HCT116 (cell line): ENCODE measurements around the gene KCNJ1. TPM values are rescaled to one million over a fixed set of nuclear protein-coding genes. Genes with fewer than 3 reads are reported as not detected.

Experiments
- ATAC-seq: fragments of 200-7000 bp; cut with Tn5 transposase; 2 replicates; pipeline ENCODE4 v1.9.1; 2020; ENCODE audit warnings: mild to moderate bottlenecking, moderate library complexity
- BruUV-seq: library from RNA; stranded (reverse); fragments of 400-500 nt; replicated peaks from 2 replicates; lab custom pipeline; 2021; lab: Mats Ljungman, UMichigan
- CTCF ChIA-PET: fragments of 300-600 bp; sonication (Branson Sonifier 250); formaldehyde crosslinking; loops from one replicate; lab custom pipeline; 2021; ENCODE audit warnings: antibody characterized with exemption; lab: Charles Lee
- POLR2A ChIA-PET: fragments of 300-600, 350-600 bp; sonication (Branson Sonifier 250); formaldehyde crosslinking; loops from one replicate; lab custom pipeline; 2021; ENCODE audit warnings: antibody characterized with exemption; lab: Charles Lee
- RAD21 ChIA-PET, 2 experiments: fragments of 300-600 bp; sonication (Branson Sonifier 250); formaldehyde crosslinking; loops; one replicate each; lab custom pipeline; 2023; ENCODE audit warnings: low total read pairs in 2 of 2; ENCODE audit not compliant: uncharacterized antibody in 2 of 2, unreplicated experiment in 2 of 2, low non-redundant PET in 1 of 2; lab: Charles Lee
- DNase-seq: peaks from one replicate; pipeline ENCODE4 v3.0.0-alpha.2; 2010; ENCODE audit warnings: low read depth, low spot score
- H2AFZ ChIP-seq: fragments of 200-600 bp; shearing (Covaris generic), sonication (generic); 2 replicates; pipeline ENCODE4 v1.6.1; 2017; ENCODE audit warnings: low read depth, mixed run types, mixed read lengths, antibody characterized with exemption, low read length; ENCODE audit not compliant: poor library complexity, severe bottlenecking
- H3K27ac ChIP-seq: 2 replicates; pipeline ENCODE4 v1.5.1; 2012; ENCODE audit warnings: low read depth, low read length
- H3K27me3 ChIP-seq: fragments of 200-600 bp; sonication (generic); 2 replicates; pipeline ENCODE4 v1.6.1; 2016; ENCODE audit warnings: mixed run types, low read length, mixed read lengths; ENCODE audit not compliant: insufficient read depth
- H3K36me3 ChIP-seq, 2 experiments: fragments of 200-500 bp in 1 of 2; fragments of 200-600 bp in 1 of 2; sonication (Bioruptor generic) in 1 of 2; sonication (generic) in 1 of 2; 2 replicates each; pipeline versions ENCODE4 v1.5.1 to v1.6.1; 2014 to 2016; ENCODE audit warnings: low read length in 2 of 2, inconsistent platforms in 1 of 2, mixed read lengths in 1 of 2, mixed run types in 1 of 2; ENCODE audit not compliant: insufficient read depth in 2 of 2, control insufficient read depth in 1 of 2
- H3K4me1 ChIP-seq, 2 experiments: fragments of 200-600 bp in 1 of 2; sonication (generic) in 1 of 2; 2 replicates each; pipeline versions ENCODE4 v1.5.1 to v1.6.1; 2012 to 2017; ENCODE audit warnings: low read length in 2 of 2, inconsistent platforms in 1 of 2, mild to moderate bottlenecking in 1 of 2, mixed read lengths in 1 of 2, mixed run types in 1 of 2, moderate library complexity in 1 of 2; ENCODE audit not compliant: insufficient read depth in 2 of 2, control insufficient read depth in 1 of 2
- H3K4me2 ChIP-seq: fragments of 200-600 bp; sonication (generic); 2 replicates; pipeline ENCODE4 v1.6.1; 2017; ENCODE audit warnings: mixed run types, low read length, mixed read lengths
- H3K4me3 ChIP-seq, 2 experiments: fragments of 200-600 bp in 1 of 2; sonication (generic) in 1 of 2; replicated peaks in 1 of 2; 2 replicates each; pipeline ENCODE4 v1.5.1; 2011 to 2016; ENCODE audit warnings: low read length in 2 of 2, control low read depth in 1 of 2, low read depth in 1 of 2, mild to moderate bottlenecking in 1 of 2, mixed read lengths in 1 of 2, mixed run types in 1 of 2
- H3K79me2 ChIP-seq: fragments of 200-600 bp; sonication (generic); 2 replicates; pipeline ENCODE4 v1.6.1; 2017; ENCODE audit warnings: mild to moderate bottlenecking, mixed run types, low read length, moderate library complexity, mixed read lengths; ENCODE audit not compliant: insufficient read depth
- H3K9ac ChIP-seq: fragments of 200-600 bp; sonication (generic); 2 replicates; pipeline ENCODE4 v1.6.1; 2016; ENCODE audit warnings: low read length, mixed read lengths
- H3K9me2 ChIP-seq: fragments of 200-600 bp; sonication (generic), shearing (Covaris generic); 2 replicates; pipeline ENCODE4 v1.6.1; 2017; ENCODE audit warnings: mixed run types, mild to moderate bottlenecking, moderate library complexity; ENCODE audit not compliant: insufficient read depth
- H3K9me3 ChIP-seq, 2 experiments: fragments of 200-500 bp in 1 of 2; fragments of 200-600 bp in 1 of 2; sonication (Bioruptor generic) in 1 of 2; sonication (generic) in 1 of 2; 2 replicates each; pipeline ENCODE4 v1.6.1; 2014 to 2017; ENCODE audit warnings: low read length in 2 of 2, mixed read lengths in 2 of 2, inconsistent platforms in 1 of 2, low read depth in 1 of 2, mild to moderate bottlenecking in 1 of 2, mixed run types in 1 of 2, moderate library complexity in 1 of 2; ENCODE audit not compliant: control insufficient read depth in 1 of 2, insufficient read depth in 1 of 2
- H4K20me1 ChIP-seq: fragments of 200-600 bp; sonication (generic), shearing (Covaris generic); 2 replicates; pipeline ENCODE4 v1.6.1; 2017; ENCODE audit warnings: mixed run types, mild to moderate bottlenecking, moderate library complexity; ENCODE audit not compliant: insufficient read depth
- CBX3 ChIP-seq: IDR thresholded peaks from 2 replicates; pipeline ENCODE4 v1.6.1; 2012; ENCODE audit warnings: low read depth
- EGR1 ChIP-seq: IDR thresholded peaks from 2 replicates; pipeline ENCODE4 v1.6.1; 2012; ENCODE audit warnings: low read depth
- EZH2phosphoT487 ChIP-seq: fragments of 200-600 bp; IDR thresholded peaks from 2 replicates; pipeline ENCODE4 v1.6.1; 2018; ENCODE audit warnings: antibody characterized with exemption, borderline replicate concordance
- FOSL1 ChIP-seq: IDR thresholded peaks from 2 replicates; pipeline ENCODE4 v1.6.1; 2012; ENCODE audit warnings: low read depth
- JUND ChIP-seq: IDR thresholded peaks from 2 replicates; pipeline ENCODE4 v1.6.1; 2012
- POLR2A ChIP-seq: IDR thresholded peaks from 2 replicates; pipeline ENCODE4 v1.7.0; 2011; ENCODE audit warnings: borderline replicate concordance; ENCODE audit not compliant: insufficient read depth, insufficient read length; ENCODE audit errors: extremely low read depth
- POLR2AphosphoS5 ChIP-seq: IDR thresholded peaks from 2 replicates; pipeline ENCODE4 v1.6.1; 2011; ENCODE audit warnings: mild to moderate bottlenecking, low read depth, low read length, moderate library complexity
- RAD21 ChIP-seq: IDR thresholded peaks from 2 replicates; pipeline ENCODE4 v1.6.1; 2012; ENCODE audit warnings: low read depth, mild to moderate bottlenecking
- SIN3A ChIP-seq: IDR thresholded peaks from 2 replicates; pipeline ENCODE4 v1.6.1; 2012; ENCODE audit warnings: low read depth
- SP1 ChIP-seq: IDR thresholded peaks from 2 replicates; pipeline ENCODE4 v1.6.1; 2012; ENCODE audit warnings: low read depth
- SRF ChIP-seq: IDR thresholded peaks from 2 replicates; pipeline ENCODE4 v1.6.1; 2012; ENCODE audit warnings: low read depth
- TCF7L2 ChIP-seq: IDR thresholded peaks from 2 replicates; pipeline ENCODE4 v1.7.0; 2011; ENCODE audit warnings: borderline replicate concordance, inconsistent platforms; ENCODE audit not compliant: insufficient read depth, insufficient read length; ENCODE audit errors: extremely low read depth
- ZNF274 ChIP-seq: fragments of 200-500 bp; sonication (Bioruptor generic); IDR thresholded peaks from 2 replicates; pipeline ENCODE4 v1.6.1; 2014; ENCODE audit warnings: mild to moderate bottlenecking, low read depth, low read length, inconsistent platforms
- intact Hi-C: fragments of 100-400 bp; cut with micrococcal nuclease; formaldehyde crosslinking; loops from 2 replicates; pipeline ENCODE4 v1.10.0; 2022
- total RNA-seq: library from RNA; stranded (reverse); gene quantifications from one replicate; pipeline ENCODE4 v1.2.1, GENCODE V29; 2021; ENCODE audit not compliant: unreplicated experiment
- TF ChIP-seq, protein P1 (sequence below): IDR thresholded peaks from 2 replicates; pipeline ENCODE4 v1.6.1; 2011; ENCODE audit warnings: mild to moderate bottlenecking, low read length, moderate library complexity; ENCODE audit not compliant: insufficient replicate concordance; ENCODE audit errors: extremely low read depth
- TF ChIP-seq, protein P2 (sequence below), 3 experiments: fragments of 200-600 bp in 1 of 3; sonication (generic) in 1 of 3; IDR thresholded peaks in 2 of 3; conservative IDR thresholded peaks in 1 of 3; 2 replicates each; pipeline ENCODE4 v1.5.1; 2012 to 2017; ENCODE audit warnings: low read depth in 2 of 3, low read length in 2 of 3, antibody characterized with exemption in 1 of 3, borderline replicate concordance in 1 of 3, control low read depth in 1 of 3, mild to moderate bottlenecking in 1 of 3, mixed read lengths in 1 of 3, mixed run types in 1 of 3, moderate library complexity in 1 of 3; ENCODE audit not compliant: insufficient read depth in 1 of 3

The KCNJ1 gene
- total RNA-seq, 1 experiment from 2014 or later = 0.15 TPM

DNA sequence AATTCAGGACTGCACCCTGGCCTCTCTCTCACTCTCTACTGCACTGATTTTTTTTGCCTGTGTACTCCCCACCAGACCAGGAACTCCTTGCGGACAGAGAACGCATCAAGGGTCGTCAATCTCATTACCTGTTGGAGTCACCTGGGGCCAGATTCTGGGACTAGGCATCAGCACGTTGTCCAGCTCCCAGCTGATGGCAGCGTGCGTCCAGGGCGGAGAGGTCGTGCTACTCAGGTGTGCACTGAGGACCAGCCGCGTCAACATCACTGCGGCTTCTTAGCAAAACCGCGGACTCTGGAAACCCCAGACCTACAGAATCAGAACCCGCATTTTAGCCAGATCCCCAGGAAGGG is 37.2 kb upstream of the KCNJ1 start:
- H3K9ac ChIP-seq = no peak overlapping the region

More for the DNA sequence above, 37.2 kb upstream of the KCNJ1 start:
- Histone ChIP-seq H3K27me3 (no peaks in the 10 kb centered on the region), H3K79me2 (no peaks in the 10 kb centered on the region), H3K9me2 (no peaks in the 10 kb centered on the region), H3K36me3 (no peaks in the 10 kb centered on the region), H3K27ac (no peak overlapping the region), H4K20me1 (no peaks in the 10 kb centered on the region), H3K4me1 (peaks cover 23 to 41% of the 10 kb centered on the region in 2 experiments), H3K4me3 (no peak overlapping the region), H2AFZ (no peak overlapping the region), H3K4me2 (peak overlapping the region; percentile 93; the same call in 1 of the 2 replicates), H3K9me3 (no peaks in the 10 kb centered on the region)
- ATAC-seq (no peak), DNase-seq (no peak)
- TF ChIP-seq TCF7L2 (no peak), SP1 (no peak), ZNF274 (no peak), EGR1 (no peak), SIN3A (no peak), FOSL1 (no peak), JUND (no peak), POLR2AphosphoS5 (no peak), CBX3 (no peak), EZH2phosphoT487 (no peak), POLR2A (no peak), RAD21 (no peak), SRF (no peak)
- TF ChIP-seq, protein P1, sequence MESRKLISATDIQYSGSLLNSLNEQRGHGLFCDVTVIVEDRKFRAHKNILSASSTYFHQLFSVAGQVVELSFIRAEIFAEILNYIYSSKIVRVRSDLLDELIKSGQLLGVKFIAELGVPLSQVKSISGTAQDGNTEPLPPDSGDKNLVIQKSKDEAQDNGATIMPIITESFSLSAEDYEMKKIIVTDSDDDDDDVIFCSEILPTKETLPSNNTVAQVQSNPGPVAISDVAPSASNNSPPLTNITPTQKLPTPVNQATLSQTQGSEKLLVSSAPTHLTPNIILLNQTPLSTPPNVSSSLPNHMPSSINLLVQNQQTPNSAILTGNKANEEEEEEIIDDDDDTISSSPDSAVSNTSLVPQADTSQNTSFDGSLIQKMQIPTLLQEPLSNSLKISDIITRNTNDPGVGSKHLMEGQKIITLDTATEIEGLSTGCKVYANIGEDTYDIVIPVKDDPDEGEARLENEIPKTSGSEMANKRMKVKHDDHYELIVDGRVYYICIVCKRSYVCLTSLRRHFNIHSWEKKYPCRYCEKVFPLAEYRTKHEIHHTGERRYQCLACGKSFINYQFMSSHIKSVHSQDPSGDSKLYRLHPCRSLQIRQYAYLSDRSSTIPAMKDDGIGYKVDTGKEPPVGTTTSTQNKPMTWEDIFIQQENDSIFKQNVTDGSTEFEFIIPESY = no peak
- TF ChIP-seq, protein P2, sequence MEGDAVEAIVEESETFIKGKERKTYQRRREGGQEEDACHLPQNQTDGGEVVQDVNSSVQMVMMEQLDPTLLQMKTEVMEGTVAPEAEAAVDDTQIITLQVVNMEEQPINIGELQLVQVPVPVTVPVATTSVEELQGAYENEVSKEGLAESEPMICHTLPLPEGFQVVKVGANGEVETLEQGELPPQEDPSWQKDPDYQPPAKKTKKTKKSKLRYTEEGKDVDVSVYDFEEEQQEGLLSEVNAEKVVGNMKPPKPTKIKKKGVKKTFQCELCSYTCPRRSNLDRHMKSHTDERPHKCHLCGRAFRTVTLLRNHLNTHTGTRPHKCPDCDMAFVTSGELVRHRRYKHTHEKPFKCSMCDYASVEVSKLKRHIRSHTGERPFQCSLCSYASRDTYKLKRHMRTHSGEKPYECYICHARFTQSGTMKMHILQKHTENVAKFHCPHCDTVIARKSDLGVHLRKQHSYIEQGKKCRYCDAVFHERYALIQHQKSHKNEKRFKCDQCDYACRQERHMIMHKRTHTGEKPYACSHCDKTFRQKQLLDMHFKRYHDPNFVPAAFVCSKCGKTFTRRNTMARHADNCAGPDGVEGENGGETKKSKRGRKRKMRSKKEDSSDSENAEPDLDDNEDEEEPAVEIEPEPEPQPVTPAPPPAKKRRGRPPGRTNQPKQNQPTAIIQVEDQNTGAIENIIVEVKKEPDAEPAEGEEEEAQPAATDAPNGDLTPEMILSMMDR (IDR thresholded peaks at IDR 0.05 in 2 of 3, conservative IDR thresholded peaks at IDR 0.05 in 1 of 3; ENCODE audit: borderline replicate concordance in 1 of 3, insufficient read depth in 1 of 3, low read depth in 2 of 3, low read length in 2 of 3) = no peak
- RAD21 ChIA-PET = no interaction called here
- no TSS peak for BruUV-seq
- intact Hi-C loops = no loop called here
- POLR2A ChIA-PET = no interaction called here
- CTCF ChIA-PET = interaction anchor here (3.0 to 6.5 kb wide), 3 partner anchors 14 to 52 kb away, joined by 10 to 55 read pairs (median 10); partner anchors contain the start of gene KCNJ5
